Measurements from ENCODE around the gene ATF6B.

- TF ChIP-seq POLR2A (IDR thresholded peaks at IDR 0.05) (no peak), CTCF (IDR thresholded peaks at IDR 0.05) (no peak)
Measured at GRCh38 chr6:32069460-32069859, 58.6 kb downstream of the ATF6B start.

Data from stomach (tissue), 4 donors.